Stimulated activated CD8-positive, alpha-beta memory T cell treated with anti-CD3 and anti-CD28 coated beads, Interleukin-12 subunit alpha, Interleukin-12 subunit beta, amount 100 ng/mL, for 24 hours (primary cell): Measurements from ENCODE around the gene TRIM66.

ENCODE experiments used
- DNase-seq: peaks from one replicate; pipeline ENCODE4 v3.0.0-alpha.2; 2020; ENCODE audit errors: extremely low read depth

The TRIM66 gene

GRCh38 chr11:8713760-8714454 lies 31.4 kb upstream of the TRIM66 start:
- no peak for DNase-seq

DNA sequence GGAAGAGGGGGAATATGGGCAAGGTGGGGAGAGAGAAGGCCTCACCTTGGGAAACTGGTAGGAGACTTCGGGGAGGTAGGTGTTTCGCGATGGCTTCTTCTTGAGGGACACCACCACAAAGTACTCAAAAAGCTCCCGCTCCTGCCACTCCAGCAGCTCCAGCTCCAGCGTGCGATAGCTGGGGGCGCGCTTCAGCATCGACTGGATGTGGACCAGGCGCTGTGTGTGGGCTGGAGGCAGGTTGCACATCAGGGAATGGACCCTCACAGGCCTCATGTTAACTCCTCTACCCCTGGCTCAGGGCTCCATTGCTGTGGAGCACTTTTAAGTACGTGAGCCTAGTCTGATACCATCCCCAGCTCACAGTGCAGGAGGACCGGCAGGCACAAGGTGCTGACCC lies 30.0 kb upstream of the TRIM66 start:
- DNase-seq = no peak

DNA sequence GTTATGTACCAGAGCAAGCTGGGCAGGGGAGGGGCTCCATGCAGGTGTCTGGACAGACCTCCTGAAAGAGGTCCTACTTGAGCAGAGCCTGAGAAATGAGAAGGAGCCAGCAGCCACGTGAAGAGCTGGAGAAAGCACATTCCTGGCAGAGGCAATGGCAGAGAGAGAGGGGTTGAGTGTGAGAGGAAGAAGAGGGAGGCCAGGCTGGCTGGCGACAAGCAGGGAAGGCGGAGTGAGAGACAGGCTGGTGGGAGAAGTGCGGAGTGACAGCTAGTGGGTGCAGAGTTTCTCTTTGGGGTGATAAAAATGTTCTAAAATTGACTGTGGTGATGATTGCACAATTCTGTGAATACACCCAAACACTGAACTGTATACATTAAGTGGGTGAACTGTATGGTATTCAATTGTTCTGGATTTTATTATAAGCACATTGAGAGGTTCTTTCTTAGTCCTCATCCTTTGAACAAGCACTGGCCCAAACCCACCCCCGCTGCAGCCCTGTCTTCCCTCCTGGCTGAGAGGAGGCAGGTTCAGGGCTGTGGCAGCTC lies 29.5 kb upstream of the TRIM66 start:
- no peak for DNase-seq

DNA sequence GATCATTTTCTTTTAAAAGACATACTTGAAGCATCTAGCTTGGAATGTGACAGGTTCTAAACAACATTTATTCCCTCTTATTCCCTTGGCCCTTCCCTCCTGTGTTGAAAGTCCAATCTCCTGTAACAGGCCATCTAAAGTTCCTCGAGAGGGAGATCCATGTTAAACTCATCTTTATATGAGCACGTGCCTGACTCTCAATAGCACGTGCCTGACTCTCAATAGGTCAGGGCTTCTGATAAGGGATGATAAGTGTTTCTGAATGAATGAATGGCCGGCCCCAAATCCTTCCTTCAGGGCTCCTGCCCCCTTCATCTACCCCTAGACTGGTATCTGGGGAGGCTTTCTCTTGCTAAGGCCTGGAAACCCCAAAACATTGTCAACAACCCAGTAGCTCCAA lies 27.3 kb upstream of the TRIM66 start:
- no peak for DNase-seq

- DNase-seq = no peak
These were observed 26.7 kb upstream of the TRIM66 start for GRCh38 chr11:8709002-8709672.

DNA sequence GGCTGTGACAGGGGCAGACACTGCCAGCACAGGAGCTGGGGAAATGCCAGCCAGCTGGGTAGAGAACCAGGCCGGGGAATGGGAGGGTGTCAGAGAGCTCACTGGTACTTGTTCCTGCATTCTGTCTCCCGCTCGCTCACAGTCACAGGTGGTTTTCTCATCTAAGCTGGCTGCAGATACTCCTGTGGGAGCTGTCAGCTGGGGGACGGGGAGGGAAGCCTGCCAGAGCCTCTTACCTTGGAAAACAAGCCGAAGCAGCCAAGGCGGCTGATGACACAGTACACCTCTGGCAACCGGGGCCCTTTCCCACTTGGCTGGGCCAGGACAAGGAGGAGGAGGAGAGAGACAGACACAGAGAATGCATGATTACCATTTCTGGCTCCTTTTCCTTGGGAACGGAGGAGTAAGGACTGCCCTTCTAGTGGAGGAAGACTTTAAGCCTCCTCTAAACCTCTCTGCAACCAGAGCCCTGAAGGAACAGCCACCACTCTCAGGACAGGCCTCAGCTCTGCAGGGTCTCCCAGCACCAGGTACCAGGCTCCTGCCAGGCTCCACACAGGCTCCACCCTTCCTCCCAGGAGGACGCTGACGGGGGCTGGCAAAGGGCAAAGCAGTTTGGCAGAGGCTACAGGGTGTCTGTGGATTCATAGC lies 25.2 kb upstream of the TRIM66 start:
- DNase-seq = no peak

- no peak for DNase-seq
These were observed 24.4 kb upstream of the TRIM66 start for GRCh38 chr11:8706673-8707432.

DNA sequence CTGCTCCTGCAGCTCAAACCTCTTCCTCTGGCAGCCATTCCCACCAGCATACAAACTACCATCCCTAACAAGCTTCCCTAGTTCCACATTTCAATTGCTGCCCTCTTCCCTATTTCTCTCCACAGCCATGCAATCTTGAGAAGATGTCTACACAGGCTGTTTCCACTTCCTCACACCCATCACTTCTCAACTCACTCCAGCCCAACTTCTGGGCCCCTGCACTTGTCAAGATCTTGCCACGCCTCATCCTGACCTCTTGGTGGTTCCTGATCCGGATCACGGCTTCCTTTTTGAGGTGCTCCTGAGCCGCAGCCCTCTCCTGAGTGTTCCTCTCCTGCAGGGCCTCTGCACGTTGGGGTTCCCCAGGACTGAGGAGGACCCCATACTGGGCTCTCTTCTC lies 22.7 kb upstream of the TRIM66 start:
- DNase-seq = no peak

- DNase-seq = no peak
These were observed 21.7 kb upstream of the TRIM66 start for GRCh38 chr11:8704136-8704535.

GRCh38 chr11:8702598-8702915 lies 20.1 kb upstream of the TRIM66 start:
- DNase-seq = no peak

GRCh38 chr11:8701891-8702597 lies 19.6 kb upstream of the TRIM66 start:
- DNase-seq = no peak

DNA sequence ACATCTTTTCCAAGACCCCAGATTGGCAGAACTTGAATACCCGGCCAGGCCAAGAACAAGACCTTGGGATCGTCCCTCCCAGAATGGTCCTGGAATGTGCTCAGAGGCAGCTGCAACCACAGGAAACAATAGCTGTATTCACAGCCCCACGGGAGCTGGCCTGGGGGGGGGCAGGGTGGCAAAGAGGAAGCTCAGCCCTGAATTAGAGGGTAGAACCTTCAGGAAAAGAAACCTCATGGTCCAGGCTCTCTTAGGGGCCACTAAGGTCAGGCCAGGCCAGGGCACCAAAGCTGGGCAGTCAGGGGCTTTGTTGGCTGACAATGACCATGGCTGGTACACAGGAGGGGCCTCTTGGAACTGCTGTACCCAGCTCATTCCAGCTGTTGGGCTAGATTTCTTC lies 17.4 kb upstream of the TRIM66 start:
- no peak for DNase-seq

GRCh38 chr11:8698917-8699441 lies 16.5 kb upstream of the TRIM66 start:
- no peak for DNase-seq

DNA sequence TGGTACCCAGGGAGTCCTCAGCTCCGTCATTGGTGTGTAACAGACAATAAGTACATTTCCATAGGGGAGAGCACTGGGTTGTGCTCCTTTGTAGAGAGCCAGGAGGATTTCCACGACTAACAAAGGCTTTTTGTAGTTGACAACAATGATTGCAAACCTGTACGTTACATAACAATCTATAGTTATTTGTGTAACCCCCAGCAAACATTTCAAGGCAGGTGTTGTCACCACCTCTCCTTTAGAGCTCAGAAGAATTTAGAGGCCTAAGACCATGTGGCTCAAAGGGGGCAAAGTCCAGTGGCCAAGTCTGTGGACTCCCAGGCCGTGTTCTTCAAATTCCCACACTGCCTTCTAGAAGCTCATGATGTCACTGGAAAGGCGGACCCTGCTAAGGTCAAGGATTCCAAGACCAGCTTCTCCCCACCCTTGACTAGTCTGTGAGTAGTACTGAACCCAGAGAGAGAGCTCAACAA lies 15.9 kb upstream of the TRIM66 start:
- no peak for DNase-seq

- DNase-seq = no peak
These were observed 14.6 kb upstream of the TRIM66 start for GRCh38 chr11:8697054-8697453.

GRCh38 chr11:8694137-8694536 lies 11.7 kb upstream of the TRIM66 start:
- no peak for DNase-seq

GRCh38 chr11:8693555-8693954 lies 11.1 kb upstream of the TRIM66 start:
- no peak for DNase-seq

DNA sequence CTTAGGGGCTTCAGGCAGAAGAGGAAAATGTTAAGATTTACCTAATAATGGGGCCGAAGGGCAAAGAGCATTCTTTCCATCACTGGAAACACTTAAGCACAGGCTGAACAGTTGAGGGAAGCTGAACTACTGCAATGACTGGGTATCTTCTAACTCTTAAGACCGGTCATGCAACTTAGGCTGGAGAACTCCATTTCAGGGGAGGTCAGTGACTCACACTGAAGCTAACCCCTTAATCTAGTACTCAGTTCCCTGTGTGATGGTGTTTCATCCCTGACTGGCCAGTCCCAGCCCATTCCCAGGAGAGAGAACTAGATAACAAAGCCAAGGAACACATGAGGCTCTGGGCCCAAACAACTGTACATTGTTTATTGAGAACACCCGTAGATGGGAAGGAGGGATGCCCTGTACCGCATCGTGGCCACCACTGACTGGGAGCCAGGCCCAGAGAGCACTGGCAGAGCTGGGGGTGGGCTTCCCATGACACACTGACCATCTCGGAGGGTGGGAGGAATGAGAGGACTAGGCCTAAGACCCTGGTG lies 10.6 kb upstream of the TRIM66 start:
- DNase-seq = no peak

DNA sequence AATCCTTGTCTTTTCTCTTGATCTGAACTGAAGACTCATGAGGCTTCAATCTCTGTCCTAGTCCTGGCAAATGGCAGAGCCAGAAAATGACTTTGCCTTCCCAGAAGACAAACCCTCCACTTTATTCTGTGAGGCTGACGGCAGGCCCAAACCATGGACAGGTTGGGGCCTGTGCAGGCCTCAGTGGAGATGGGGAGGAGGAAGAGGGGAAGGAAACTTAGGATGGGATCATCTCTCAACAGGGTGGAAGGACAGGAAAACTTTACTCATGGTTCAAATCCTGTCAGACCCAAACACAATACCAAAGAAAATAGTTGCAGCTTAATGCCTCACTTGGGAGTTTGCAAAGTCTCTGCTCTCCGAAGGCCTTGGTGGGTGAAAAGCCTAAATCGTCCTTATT lies 10.0 kb upstream of the TRIM66 start:
- no peak for DNase-seq

DNA sequence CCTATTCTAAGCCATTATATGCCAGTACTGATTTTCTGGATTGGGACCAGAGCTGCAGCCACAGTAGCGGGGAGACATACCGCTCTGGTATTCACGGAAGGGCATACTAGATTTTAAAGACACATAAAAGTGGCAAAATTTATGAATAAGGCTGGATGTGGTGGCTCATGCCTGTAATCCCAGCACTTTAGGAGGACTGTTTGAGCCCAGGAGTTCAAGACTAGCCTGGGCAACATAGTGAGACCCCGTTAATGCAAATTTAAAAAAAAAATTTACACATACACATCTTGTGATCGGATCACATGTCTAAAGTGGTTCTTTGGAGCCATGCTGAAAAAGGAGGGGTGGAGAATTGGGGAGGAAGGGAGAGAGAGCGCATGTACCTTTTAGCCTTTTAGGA lies 9.1 kb upstream of the TRIM66 start:
- no peak for DNase-seq
